Kidney (tissue), 14 donors: ENCODE data around the gene SRP9. TPM values are rescaled to one million over a fixed set of nuclear protein-coding genes. Genes with fewer than 3 reads are reported as not detected.
A peak's percentile ranks its signal among the peaks of the same experiment; 100 is the strongest.
"Not testable (repeated sequence)": the region's sequence is repeated elsewhere in the genome, so short reads cannot be mapped to it uniquely, and the experiment has no call there.

ENCODE experiments used
- DNase-seq, 5 donors: peaks; one replicate each; pipeline ENCODE4 v3.0.0-alpha.2; 2013 to 2020
- FAIRE-seq: peaks from 2 replicates; lab custom pipeline; 2012; peaks lifted over from hg19 to GRCh38; lab: Jason Lieb, UNC
- H3K27ac ChIP-seq, 2 donors: one replicate each; pipeline ENCODE4 v1.7.0; 2013; ENCODE audit warnings: low read depth in 2 of 2, low read length in 2 of 2, inconsistent platforms in 1 of 2
- H3K27me3 ChIP-seq: one replicate; pipeline ENCODE4 v1.7.1; 2013; ENCODE audit warnings: low read length, inconsistent platforms; ENCODE audit not compliant: control insufficient read depth, insufficient read depth
- H3K36me3 ChIP-seq, 3 donors: one replicate each; pipeline versions ENCODE4 v1.7.0 to v1.7.1; 2013; ENCODE audit warnings: low read length in 3 of 3, control low read depth in 1 of 3, inconsistent platforms in 1 of 3; ENCODE audit not compliant: insufficient read depth in 3 of 3, control insufficient read depth in 2 of 3
- H3K4me1 ChIP-seq, 3 donors: one replicate each; pipeline versions ENCODE4 v1.7.0 to v1.7.1; 2013; ENCODE audit warnings: low read length in 3 of 3, inconsistent platforms in 1 of 3, low read depth in 1 of 3; ENCODE audit not compliant: control insufficient read depth in 2 of 3, insufficient read depth in 2 of 3
- H3K4me3 ChIP-seq, 3 donors: one replicate each; pipeline versions ENCODE4 v1.7.0 to v1.8.1; 2013; ENCODE audit warnings: low read length in 3 of 3, control low read depth in 1 of 3, inconsistent platforms in 1 of 3
- H3K9ac ChIP-seq, 3 donors: one replicate each; pipeline versions ENCODE4 v1.7.0 to v1.7.1; 2013; ENCODE audit warnings: low read length in 3 of 3, control low read depth in 1 of 3, inconsistent platforms in 1 of 3
- H3K9me3 ChIP-seq, 3 donors: one replicate each; pipeline versions ENCODE4 v1.7.0 to v1.7.1; 2013; ENCODE audit warnings: low read length in 3 of 3, control low read depth in 1 of 3, inconsistent platforms in 1 of 3; ENCODE audit not compliant: control insufficient read depth in 2 of 3, insufficient read depth in 1 of 3
- intact Hi-C: fragments of 100-400 bp; cut with DNase I; formaldehyde crosslinking; loops from one replicate; pipeline ENCODE4 v1.11.1; 2022
- polyA plus RNA-seq: library from polyadenylated mRNA; stranded (reverse); fragments of 350-450 nt; fragmentation: Illumina TruSeq; extraction: RNeasy Lipid Tissue Mini Kit (QIAGEN cat#74804); gene quantifications from one replicate; pipeline ENCODE4 v1.2.3, GENCODE V29; 2014; ENCODE audit warnings: low read depth, low replicate concordance; ENCODE audit not compliant: insufficient read depth
- total RNA-seq: library from RNA; stranded (reverse); fragmentation: NEBNext Ultra II Directional; extraction: Animal tissue kit (Norgen Biotek cat#: 25700); gene quantifications from one replicate; pipeline ENCODE4 v1.2.1, GENCODE V29; 2021
- TF ChIP-seq, protein P1 (sequence below): IDR thresholded peaks from 3 replicates; pipeline ENCODE4 v1.5.1; 2012; ENCODE audit warnings: mild to moderate bottlenecking, moderate library complexity, borderline replicate concordance; ENCODE audit not compliant: insufficient read depth; ENCODE audit errors: extremely low read depth
- donor health status: control.
- donor health status: control.
- donor health status: control.
- donor health status: control.
- donor health status: control.
- donor health status: DM: yes; HTN: yes; CAD: no.
- donor health status: Normal renal cell carcinoma (clear cell type).

Gene SRP9
- total and polyA plus RNA-seq, 2 donors from 2014 or later = 199 to 307 TPM

DNA sequence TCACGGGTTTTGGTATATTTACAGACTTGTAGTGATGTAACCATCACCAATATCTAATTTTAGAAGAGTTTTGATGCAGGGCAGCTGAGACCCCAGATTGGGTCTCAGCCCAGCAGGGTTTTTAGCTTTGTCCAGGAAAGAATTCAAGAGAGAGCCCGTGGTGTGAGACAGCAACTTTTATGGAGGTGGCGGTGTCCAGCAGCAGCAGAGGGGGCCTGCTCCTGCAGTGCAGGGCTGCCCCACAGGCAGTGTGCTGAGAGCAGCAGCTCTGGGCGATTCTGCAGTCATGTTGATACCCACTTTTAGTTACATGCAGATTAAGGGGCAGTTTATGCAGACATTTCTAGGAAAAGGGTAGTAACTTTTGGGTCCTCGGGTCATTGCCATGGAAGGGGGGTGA, 30.5 kb downstream of the SRP9 start:
- no peak overlapping the region for H3K27ac ChIP-seq
- TF ChIP-seq, protein P1, sequence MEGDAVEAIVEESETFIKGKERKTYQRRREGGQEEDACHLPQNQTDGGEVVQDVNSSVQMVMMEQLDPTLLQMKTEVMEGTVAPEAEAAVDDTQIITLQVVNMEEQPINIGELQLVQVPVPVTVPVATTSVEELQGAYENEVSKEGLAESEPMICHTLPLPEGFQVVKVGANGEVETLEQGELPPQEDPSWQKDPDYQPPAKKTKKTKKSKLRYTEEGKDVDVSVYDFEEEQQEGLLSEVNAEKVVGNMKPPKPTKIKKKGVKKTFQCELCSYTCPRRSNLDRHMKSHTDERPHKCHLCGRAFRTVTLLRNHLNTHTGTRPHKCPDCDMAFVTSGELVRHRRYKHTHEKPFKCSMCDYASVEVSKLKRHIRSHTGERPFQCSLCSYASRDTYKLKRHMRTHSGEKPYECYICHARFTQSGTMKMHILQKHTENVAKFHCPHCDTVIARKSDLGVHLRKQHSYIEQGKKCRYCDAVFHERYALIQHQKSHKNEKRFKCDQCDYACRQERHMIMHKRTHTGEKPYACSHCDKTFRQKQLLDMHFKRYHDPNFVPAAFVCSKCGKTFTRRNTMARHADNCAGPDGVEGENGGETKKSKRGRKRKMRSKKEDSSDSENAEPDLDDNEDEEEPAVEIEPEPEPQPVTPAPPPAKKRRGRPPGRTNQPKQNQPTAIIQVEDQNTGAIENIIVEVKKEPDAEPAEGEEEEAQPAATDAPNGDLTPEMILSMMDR = no peak
- FAIRE-seq (no peak), DNase-seq (no peak)
- intact Hi-C loops = no loop called here
- no peak overlapping the region for H3K9ac ChIP-seq
- no peak overlapping the region for H3K4me3 ChIP-seq
- H3K4me1 ChIP-seq = peaks cover 0 to 19% (median 19%) of the 10 kb centered on the region in 3 donors
- H3K36me3 ChIP-seq = no peaks in the 10 kb centered on the region
- H3K9me3 ChIP-seq = no peaks in the 10 kb centered on the region
- no peaks in the 10 kb centered on the region for H3K27me3 ChIP-seq

DNA sequence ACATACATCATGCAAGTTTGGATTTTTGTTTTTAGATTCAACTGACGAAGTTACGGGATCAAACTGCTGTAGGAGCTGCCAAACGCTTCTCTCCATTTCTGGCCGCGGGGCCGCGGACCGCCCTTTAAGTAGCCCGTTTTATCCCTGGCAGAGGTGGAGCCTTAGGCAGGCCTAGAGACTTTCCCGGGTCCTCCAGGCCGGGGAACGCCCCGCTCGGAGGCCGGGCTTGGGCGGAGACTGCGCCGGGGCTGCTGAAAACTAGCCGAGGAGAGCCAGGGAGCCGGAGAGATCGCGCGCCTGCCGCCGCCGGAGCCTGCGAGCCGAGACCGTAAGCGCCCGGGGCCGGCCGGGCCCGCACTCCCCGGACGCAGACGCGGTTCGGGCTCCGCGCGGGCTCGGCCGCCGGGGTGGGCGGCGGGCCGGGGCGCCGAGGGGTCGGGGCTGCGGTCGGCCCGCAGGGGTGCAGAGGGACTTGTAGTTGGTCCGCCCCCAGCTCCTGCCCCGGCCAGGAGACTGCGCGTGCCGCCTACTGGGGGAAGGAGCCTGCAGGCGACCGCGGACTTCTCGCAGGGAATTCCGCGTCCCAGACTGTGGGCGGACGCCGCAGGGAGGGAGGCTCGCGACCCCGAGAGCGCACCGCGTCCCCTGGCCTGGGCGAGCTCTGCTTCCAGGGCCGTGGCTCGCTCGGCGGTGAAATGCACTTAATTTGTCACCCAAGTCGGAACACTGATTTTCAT, 32.4 kb downstream of the SRP9 start, which contains the start of gene EPHX1:
EPHX1 (plus strand) TSS at position 283 of the 737 bp plus-strand sequence. CDS start 18,606 bp downstream, outside the sequence.
- Histone ChIP-seq H3K27ac (peak within 1 kb of the TSS; percentile 84 to 85), H3K9me3 (no peaks in the 10 kb centered on the region), H3K27me3 (no peaks in the 10 kb centered on the region), H3K9ac (peak within 1 kb of the TSS; percentile 44 to 75 (median 60)), H3K4me1 (peaks cover 0 to 36% (median 30%) of the 10 kb centered on the region in 3 donors), H3K4me3 (peak within 1 kb of the TSS; percentile 51 to 79 (median 73)), H3K36me3 (no peaks in the 10 kb centered on the region)
- intact Hi-C loops = no loop called here
- TF ChIP-seq, protein P1 = peak; percentile 25
- DNase-seq = peak; percentile 92 to 96 (median 93)
- FAIRE-seq = no peak

DNA sequence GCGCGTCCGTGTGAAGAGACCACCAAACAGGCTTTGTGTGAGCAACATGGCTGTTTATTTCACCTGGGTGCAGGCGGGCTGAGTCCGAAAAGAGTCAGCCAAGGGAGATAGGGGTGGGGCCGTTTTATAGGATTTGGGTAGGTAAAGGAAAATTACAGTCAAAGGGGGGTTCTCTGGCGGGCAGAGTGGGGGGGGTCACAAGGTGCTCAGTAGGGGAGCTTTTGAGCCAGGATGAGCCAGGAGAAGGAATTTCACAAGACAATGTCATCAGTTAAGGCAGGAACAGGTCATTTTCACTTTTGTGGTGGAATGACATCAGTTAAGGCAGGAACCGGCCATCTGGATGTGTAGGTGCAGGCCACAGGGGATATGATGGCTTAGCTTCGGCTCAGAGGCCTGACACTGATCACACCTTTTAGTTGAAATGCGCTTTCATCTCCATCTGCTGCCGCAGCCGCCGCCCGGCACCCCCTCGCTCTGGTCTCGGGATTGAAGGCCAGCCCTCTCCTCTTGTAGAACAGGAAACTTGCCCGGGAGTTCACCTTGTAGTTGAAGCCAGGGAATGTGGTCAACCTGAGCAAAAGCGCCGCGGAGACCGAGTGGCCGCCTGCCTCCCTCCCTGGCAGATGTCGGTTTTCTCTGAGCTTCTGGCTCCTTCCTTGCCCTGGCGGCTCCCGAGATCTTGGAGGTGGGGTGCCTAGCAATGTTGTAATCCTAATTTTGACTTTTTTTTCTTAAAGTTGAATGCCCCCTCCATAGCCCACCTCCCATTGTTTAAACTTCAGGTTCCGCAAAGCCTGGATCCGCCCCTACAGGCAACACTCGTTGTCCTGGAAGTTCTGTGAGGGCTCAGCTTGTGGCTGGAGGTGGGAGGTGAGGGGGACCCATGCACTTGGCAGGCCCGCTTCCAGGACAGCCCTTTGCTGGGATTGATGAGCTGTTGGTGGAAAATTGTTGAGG, 33.2 kb downstream of the SRP9 start:
- H3K9ac ChIP-seq = peak overlapping the region; percentile 44 to 75 (median 60)
- FAIRE-seq, intact Hi-C loops, H3K27me3 ChIP-seq, H3K36me3 ChIP-seq, H3K9me3 ChIP-seq: not testable (repeated sequence)
- peaks cover 0 to 36% (median 34%) of the 10 kb centered on the region in 3 donors for H3K4me1 ChIP-seq
- H3K4me3 ChIP-seq = peak overlapping the region; percentile 51 to 79 (median 73)
- DNase-seq = peak in 4 of 5 donors; percentile 55 to 81 (median 72)
- peak overlapping the region; percentile 84 to 85 for H3K27ac ChIP-seq
